GM12875 (cell line): ENCODE data around the gene PFDN2.
A peak's percentile ranks its signal among the peaks of the same experiment; 100 is the strongest.

ENCODE experiments used
- H3K4me3 ChIP-seq: one replicate; pipeline ENCODE4 v1.5.1; 2011; ENCODE audit warnings: low read depth, low read length, control low read depth
- CTCF ChIP-seq: IDR thresholded peaks from 2 replicates; pipeline ENCODE4 v1.5.1; 2011; ENCODE audit warnings: low read depth, mild to moderate bottlenecking, control low read depth, inconsistent platforms, low read length, moderate library complexity, borderline replicate concordance; ENCODE audit not compliant: insufficient read depth

Gene PFDN2

GRCh38 chr1:161117759-161118581 is at the start of gene PFDN2, which contains the start of gene NIT1:
PFDN2 (minus strand) TSS chr1:161118037; CDS start chr1:161118026, 11 bp downstream.
NIT1 (plus strand) TSS chr1:161118105; CDS start chr1:161118177, 72 bp downstream.
- TF ChIP-seq CTCF, result no peak
- peak within 1 kb of the TSS; percentile 100 for H3K4me3 ChIP-seq

GRCh38 chr1:161166669-161167548 is 49.1 kb upstream of the PFDN2 start:
- TF ChIP-seq CTCF, result no peak

GRCh38 chr1:161165742-161166668 is 48.2 kb upstream of the PFDN2 start, which contains the start of gene PPOX:
PPOX (plus strand) TSS chr1:161166426; CDS start chr1:161166848, 422 bp downstream.
- H3K4me3 ChIP-seq, result peak within 1 kb of the TSS; percentile 82
- TF ChIP-seq CTCF, result peak; percentile 59

More at GRCh38 chr1:161166669-161167548, 49.1 kb upstream of the PFDN2 start:
- peak overlapping the region; percentile 82 for H3K4me3 ChIP-seq

- peak overlapping the region; percentile 82 for H3K4me3 ChIP-seq
- TF ChIP-seq CTCF, result no peak
Measured at GRCh38 chr1:161164901-161165610, 47.2 kb upstream of the PFDN2 start.

GRCh38 chr1:161163793-161164192 is 46.0 kb upstream of the PFDN2 start:
- H3K4me3 ChIP-seq, result no peak overlapping the region
- TF ChIP-seq CTCF, result no peak

- TF ChIP-seq CTCF, result no peak
- H3K4me3 ChIP-seq, result no peak overlapping the region
Measured at GRCh38 chr1:161162806-161163205, 45.0 kb upstream of the PFDN2 start.
